ENCODE measurements around the gene POFUT2.

POFUT2 gene

GRCh38 chr21:45220714-45221490 is 66.8 kb downstream of the POFUT2 start:
- no peak for DNase-seq

GRCh38 chr21:45220071-45220481 is 67.6 kb downstream of the POFUT2 start:
- DNase-seq = no peak

- DNase-seq = no peak
These were observed 68.2 kb downstream of the POFUT2 start for GRCh38 chr21:45219517-45219916.

GRCh38 chr21:45217010-45217409 is 70.7 kb downstream of the POFUT2 start:
- no peak for DNase-seq

- no peak for DNase-seq
These were observed 72.5 kb downstream of the POFUT2 start for GRCh38 chr21:45215213-45215612.

All from retina (tissue), 1 donor.